HFF-Myc (cell line): ENCODE results near the gene MRPL18.
A peak's percentile ranks its signal among the peaks of the same experiment; 100 is the strongest.

Experiments used
- DNase-seq: peaks from one replicate; pipeline ENCODE4 v3.0.0-alpha.2; 2011; ENCODE audit warnings: low read depth; ENCODE audit errors: extremely low read depth
- H3K4me3 ChIP-seq: replicated peaks from 2 replicates; pipeline ENCODE4 v1.5.1; 2011; ENCODE audit warnings: low read depth, mild to moderate bottlenecking, control low read depth, low read length
- CTCF ChIP-seq: IDR thresholded peaks from 2 replicates; pipeline ENCODE4 v1.5.1; 2012; ENCODE audit warnings: mild to moderate bottlenecking, low read depth, low read length, control low read depth; ENCODE audit errors: missing control alignments

The MRPL18 gene

DNA sequence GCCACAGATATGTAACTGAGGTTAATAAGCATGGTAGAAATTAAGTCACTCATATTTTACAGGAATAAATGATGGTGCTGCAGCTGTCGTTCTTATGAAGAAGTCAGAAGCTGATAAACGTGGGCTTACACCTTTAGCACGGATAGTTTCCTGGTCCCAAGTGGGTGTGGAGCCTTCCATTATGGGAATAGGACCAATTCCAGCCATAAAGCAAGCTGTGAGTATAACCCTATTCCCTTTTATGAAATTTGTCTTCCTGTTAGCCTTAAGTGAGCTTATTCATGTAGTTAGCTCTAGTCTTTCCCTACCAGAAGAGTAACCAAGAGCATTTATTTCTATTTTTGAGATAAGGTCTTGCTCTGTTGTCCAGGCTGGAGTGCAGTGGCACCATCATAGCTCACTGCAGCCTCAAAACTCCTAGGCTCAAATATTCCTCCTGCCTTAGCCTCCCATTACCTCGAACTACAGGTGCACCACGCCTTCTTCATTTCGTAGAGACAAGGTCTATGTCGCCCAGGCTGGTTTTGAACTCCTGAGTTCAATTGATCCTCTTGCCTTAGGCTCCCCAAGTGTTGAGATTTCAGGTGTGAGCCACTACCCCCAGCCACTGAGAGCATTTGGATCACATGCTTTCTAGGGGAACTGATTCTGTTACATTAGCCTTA, 12.9 kb upstream of the MRPL18 start:
- no peak overlapping the region for H3K4me3 ChIP-seq
- TF ChIP-seq CTCF, result no peak
- DNase-seq, result no peak

DNA sequence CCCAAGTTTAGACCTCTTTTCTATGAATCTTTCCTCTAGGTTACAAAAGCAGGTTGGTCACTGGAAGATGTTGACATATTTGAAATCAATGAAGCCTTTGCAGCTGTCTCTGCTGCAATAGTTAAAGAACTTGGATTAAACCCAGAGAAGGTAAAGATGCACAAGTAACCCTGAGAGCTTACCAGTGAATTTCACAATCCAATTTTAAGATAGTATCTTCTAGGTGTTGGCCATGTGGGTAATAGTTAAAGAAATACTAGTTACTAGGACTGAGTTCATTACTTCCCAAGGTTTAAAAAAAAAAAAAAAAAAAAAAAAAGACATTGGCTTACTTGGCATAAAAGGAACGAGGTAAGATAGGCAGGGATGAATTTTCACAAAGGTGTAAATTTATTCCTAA, 12.1 kb upstream of the MRPL18 start:
- no peak overlapping the region for H3K4me3 ChIP-seq

GRCh38 chr6:159778542-159779103, 11.6 kb upstream of the MRPL18 start:
- no peak for DNase-seq
- no peak overlapping the region for H3K4me3 ChIP-seq
- TF ChIP-seq CTCF, result no peak

More for the DNA sequence above, 12.1 kb upstream of the MRPL18 start:
- DNase-seq, result no peak
- no peak for TF ChIP-seq CTCF

DNA sequence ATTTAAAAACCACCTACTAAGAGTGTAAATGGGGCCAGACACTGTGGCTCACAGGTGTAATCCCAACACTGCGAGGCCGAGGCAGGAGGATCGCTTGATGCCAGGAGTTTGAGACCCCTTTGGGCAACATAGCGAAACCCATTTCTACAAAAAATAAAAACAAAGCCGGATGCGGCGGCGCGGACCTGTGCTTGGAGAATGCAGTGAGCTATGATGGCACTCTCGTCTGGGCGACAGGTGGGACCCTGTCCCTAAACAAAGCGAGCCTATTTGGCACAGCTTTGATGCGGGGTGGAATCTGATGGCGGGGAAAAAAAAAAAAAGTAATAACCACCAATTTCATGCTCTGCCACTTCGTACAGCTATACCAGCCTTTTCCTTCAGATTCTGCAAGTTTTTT, 2.0 kb upstream of the MRPL18 start:
- DNase-seq, result no peak
- peak overlapping the region; percentile 96 for H3K4me3 ChIP-seq
- no peak for TF ChIP-seq CTCF

GRCh38 chr6:159788753-159789376, 1.4 kb upstream of the MRPL18 start:
- no peak for DNase-seq
- TF ChIP-seq CTCF, result no peak

GRCh38 chr6:159789377-159790148, 704 bp upstream of the MRPL18 start, which contains the start of gene TCP1:
Gene TCP1 (minus strand): TSS chr6:159789602. CDS start chr6:159789468, 134 bp downstream.
- H3K4me3 ChIP-seq, result peak within 1 kb of the TSS; percentile 96
- DNase-seq, result peak; percentile 99
- no peak for TF ChIP-seq CTCF

More at GRCh38 chr6:159788753-159789376, 1.4 kb upstream of the MRPL18 start:
- peak overlapping the region; percentile 96 for H3K4me3 ChIP-seq
